Measurements from ENCODE around the gene RHOG.

GRCh38 chr11:3840004-3840869, 522 bp downstream of the RHOG start:
- TF ChIP-seq CTCF (IDR thresholded peaks at IDR 0.05) (no peak), POLR2A (IDR thresholded peaks at IDR 0.05) (no peak)
